HCT116 (cell line): Measurements from ENCODE around the gene PTOV1. TPM values are rescaled to one million over a fixed set of nuclear protein-coding genes. Genes with fewer than 3 reads are reported as not detected.

ENCODE experiments used
- ATAC-seq: fragments of 200-7000 bp; cut with Tn5 transposase; 2 replicates; pipeline ENCODE4 v1.9.1; 2020; ENCODE audit warnings: mild to moderate bottlenecking, moderate library complexity
- BruUV-seq: library from RNA; stranded (reverse); fragments of 400-500 nt; replicated peaks from 2 replicates; lab custom pipeline; 2021; lab: Mats Ljungman, UMichigan
- CTCF ChIA-PET: fragments of 300-600 bp; sonication (Branson Sonifier 250); formaldehyde crosslinking; loops from one replicate; lab custom pipeline; 2021; ENCODE audit warnings: antibody characterized with exemption; lab: Charles Lee
- POLR2A ChIA-PET: fragments of 300-600, 350-600 bp; sonication (Branson Sonifier 250); formaldehyde crosslinking; loops from one replicate; lab custom pipeline; 2021; ENCODE audit warnings: antibody characterized with exemption; lab: Charles Lee
- RAD21 ChIA-PET, 2 experiments: fragments of 300-600 bp; sonication (Branson Sonifier 250); formaldehyde crosslinking; loops; one replicate each; lab custom pipeline; 2023; ENCODE audit warnings: low total read pairs in 2 of 2; ENCODE audit not compliant: uncharacterized antibody in 2 of 2, unreplicated experiment in 2 of 2, low non-redundant PET in 1 of 2; lab: Charles Lee
- DNase-seq: peaks from one replicate; pipeline ENCODE4 v3.0.0-alpha.2; 2010; ENCODE audit warnings: low read depth, low spot score
- H2AFZ ChIP-seq: fragments of 200-600 bp; shearing (Covaris generic), sonication (generic); 2 replicates; pipeline ENCODE4 v1.6.1; 2017; ENCODE audit warnings: low read depth, mixed run types, mixed read lengths, antibody characterized with exemption, low read length; ENCODE audit not compliant: poor library complexity, severe bottlenecking
- H3K27ac ChIP-seq: 2 replicates; pipeline ENCODE4 v1.5.1; 2012; ENCODE audit warnings: low read depth, low read length
- H3K27me3 ChIP-seq: fragments of 200-600 bp; sonication (generic); 2 replicates; pipeline ENCODE4 v1.6.1; 2016; ENCODE audit warnings: mixed run types, low read length, mixed read lengths; ENCODE audit not compliant: insufficient read depth
- H3K36me3 ChIP-seq, 2 experiments: fragments of 200-500 bp in 1 of 2; fragments of 200-600 bp in 1 of 2; sonication (Bioruptor generic) in 1 of 2; sonication (generic) in 1 of 2; 2 replicates each; pipeline versions ENCODE4 v1.5.1 to v1.6.1; 2014 to 2016; ENCODE audit warnings: low read length in 2 of 2, inconsistent platforms in 1 of 2, mixed read lengths in 1 of 2, mixed run types in 1 of 2; ENCODE audit not compliant: insufficient read depth in 2 of 2, control insufficient read depth in 1 of 2
- H3K4me1 ChIP-seq, 2 experiments: fragments of 200-600 bp in 1 of 2; sonication (generic) in 1 of 2; 2 replicates each; pipeline versions ENCODE4 v1.5.1 to v1.6.1; 2012 to 2017; ENCODE audit warnings: low read length in 2 of 2, inconsistent platforms in 1 of 2, mild to moderate bottlenecking in 1 of 2, mixed read lengths in 1 of 2, mixed run types in 1 of 2, moderate library complexity in 1 of 2; ENCODE audit not compliant: insufficient read depth in 2 of 2, control insufficient read depth in 1 of 2
- H3K4me2 ChIP-seq: fragments of 200-600 bp; sonication (generic); 2 replicates; pipeline ENCODE4 v1.6.1; 2017; ENCODE audit warnings: mixed run types, low read length, mixed read lengths
- H3K4me3 ChIP-seq, 2 experiments: fragments of 200-600 bp in 1 of 2; sonication (generic) in 1 of 2; replicated peaks in 1 of 2; 2 replicates each; pipeline ENCODE4 v1.5.1; 2011 to 2016; ENCODE audit warnings: low read length in 2 of 2, control low read depth in 1 of 2, low read depth in 1 of 2, mild to moderate bottlenecking in 1 of 2, mixed read lengths in 1 of 2, mixed run types in 1 of 2
- H3K79me2 ChIP-seq: fragments of 200-600 bp; sonication (generic); 2 replicates; pipeline ENCODE4 v1.6.1; 2017; ENCODE audit warnings: mild to moderate bottlenecking, mixed run types, low read length, moderate library complexity, mixed read lengths; ENCODE audit not compliant: insufficient read depth
- H3K9ac ChIP-seq: fragments of 200-600 bp; sonication (generic); 2 replicates; pipeline ENCODE4 v1.6.1; 2016; ENCODE audit warnings: low read length, mixed read lengths
- H3K9me2 ChIP-seq: fragments of 200-600 bp; sonication (generic), shearing (Covaris generic); 2 replicates; pipeline ENCODE4 v1.6.1; 2017; ENCODE audit warnings: mixed run types, mild to moderate bottlenecking, moderate library complexity; ENCODE audit not compliant: insufficient read depth
- H3K9me3 ChIP-seq, 2 experiments: fragments of 200-500 bp in 1 of 2; fragments of 200-600 bp in 1 of 2; sonication (Bioruptor generic) in 1 of 2; sonication (generic) in 1 of 2; 2 replicates each; pipeline ENCODE4 v1.6.1; 2014 to 2017; ENCODE audit warnings: low read length in 2 of 2, mixed read lengths in 2 of 2, inconsistent platforms in 1 of 2, low read depth in 1 of 2, mild to moderate bottlenecking in 1 of 2, mixed run types in 1 of 2, moderate library complexity in 1 of 2; ENCODE audit not compliant: control insufficient read depth in 1 of 2, insufficient read depth in 1 of 2
- H4K20me1 ChIP-seq: fragments of 200-600 bp; sonication (generic), shearing (Covaris generic); 2 replicates; pipeline ENCODE4 v1.6.1; 2017; ENCODE audit warnings: mixed run types, mild to moderate bottlenecking, moderate library complexity; ENCODE audit not compliant: insufficient read depth
- CBX3 ChIP-seq: IDR thresholded peaks from 2 replicates; pipeline ENCODE4 v1.6.1; 2012; ENCODE audit warnings: low read depth
- CEBPB ChIP-seq: IDR thresholded peaks from 2 replicates; pipeline ENCODE4 v1.6.1; 2012; ENCODE audit warnings: low read depth
- ELF1 ChIP-seq: IDR thresholded peaks from 2 replicates; pipeline ENCODE4 v1.6.1; 2012; ENCODE audit warnings: low read depth, borderline replicate concordance
- EZH2 ChIP-seq: fragments of 200-600 bp; sonication (generic); IDR thresholded peaks from 2 replicates; pipeline ENCODE4 v1.6.1; 2017; ENCODE audit warnings: antibody characterized with exemption, mixed run types
- EZH2phosphoT487 ChIP-seq: fragments of 200-600 bp; IDR thresholded peaks from 2 replicates; pipeline ENCODE4 v1.6.1; 2018; ENCODE audit warnings: antibody characterized with exemption, borderline replicate concordance
- JUND ChIP-seq: IDR thresholded peaks from 2 replicates; pipeline ENCODE4 v1.6.1; 2012
- POLR2A ChIP-seq: IDR thresholded peaks from 2 replicates; pipeline ENCODE4 v1.7.0; 2011; ENCODE audit warnings: borderline replicate concordance; ENCODE audit not compliant: insufficient read depth, insufficient read length; ENCODE audit errors: extremely low read depth
- POLR2AphosphoS5 ChIP-seq: IDR thresholded peaks from 2 replicates; pipeline ENCODE4 v1.6.1; 2011; ENCODE audit warnings: mild to moderate bottlenecking, low read depth, low read length, moderate library complexity
- RAD21 ChIP-seq: IDR thresholded peaks from 2 replicates; pipeline ENCODE4 v1.6.1; 2012; ENCODE audit warnings: low read depth, mild to moderate bottlenecking
- SP1 ChIP-seq: IDR thresholded peaks from 2 replicates; pipeline ENCODE4 v1.6.1; 2012; ENCODE audit warnings: low read depth
- SRF ChIP-seq: IDR thresholded peaks from 2 replicates; pipeline ENCODE4 v1.6.1; 2012; ENCODE audit warnings: low read depth
- TCF7L2 ChIP-seq: IDR thresholded peaks from 2 replicates; pipeline ENCODE4 v1.7.0; 2011; ENCODE audit warnings: borderline replicate concordance, inconsistent platforms; ENCODE audit not compliant: insufficient read depth, insufficient read length; ENCODE audit errors: extremely low read depth
- ZFX ChIP-seq: fragments of 450-650 bp; IDR thresholded peaks from 2 replicates; pipeline ENCODE4 v1.6.1; 2017
- ZNF274 ChIP-seq: fragments of 200-500 bp; sonication (Bioruptor generic); IDR thresholded peaks from 2 replicates; pipeline ENCODE4 v1.6.1; 2014; ENCODE audit warnings: mild to moderate bottlenecking, low read depth, low read length, inconsistent platforms
- intact Hi-C: fragments of 100-400 bp; cut with micrococcal nuclease; formaldehyde crosslinking; loops from 2 replicates; pipeline ENCODE4 v1.10.0; 2022
- total RNA-seq: library from RNA; stranded (reverse); gene quantifications from one replicate; pipeline ENCODE4 v1.2.1, GENCODE V29; 2021; ENCODE audit not compliant: unreplicated experiment
- TF ChIP-seq, protein P1 (sequence below): IDR thresholded peaks from 2 replicates; pipeline ENCODE4 v1.6.1; 2012
- TF ChIP-seq, protein P2 (sequence below), 3 experiments: fragments of 200-600 bp in 1 of 3; sonication (generic) in 1 of 3; IDR thresholded peaks in 2 of 3; conservative IDR thresholded peaks in 1 of 3; 2 replicates each; pipeline ENCODE4 v1.5.1; 2012 to 2017; ENCODE audit warnings: low read depth in 2 of 3, low read length in 2 of 3, antibody characterized with exemption in 1 of 3, borderline replicate concordance in 1 of 3, control low read depth in 1 of 3, mild to moderate bottlenecking in 1 of 3, mixed read lengths in 1 of 3, mixed run types in 1 of 3, moderate library complexity in 1 of 3; ENCODE audit not compliant: insufficient read depth in 1 of 3
- TF ChIP-seq, protein P3 (sequence below): IDR thresholded peaks from 2 replicates; pipeline ENCODE4 v1.6.1; 2011; ENCODE audit warnings: mild to moderate bottlenecking, low read length, moderate library complexity; ENCODE audit not compliant: insufficient replicate concordance; ENCODE audit errors: extremely low read depth
- TF ChIP-seq, protein P4 (sequence below): IDR thresholded peaks from 2 replicates; pipeline ENCODE4 v1.6.1; 2012; ENCODE audit warnings: low read depth

The PTOV1 gene
- total RNA-seq, 1 experiment from 2014 or later = 236 TPM

DNA sequence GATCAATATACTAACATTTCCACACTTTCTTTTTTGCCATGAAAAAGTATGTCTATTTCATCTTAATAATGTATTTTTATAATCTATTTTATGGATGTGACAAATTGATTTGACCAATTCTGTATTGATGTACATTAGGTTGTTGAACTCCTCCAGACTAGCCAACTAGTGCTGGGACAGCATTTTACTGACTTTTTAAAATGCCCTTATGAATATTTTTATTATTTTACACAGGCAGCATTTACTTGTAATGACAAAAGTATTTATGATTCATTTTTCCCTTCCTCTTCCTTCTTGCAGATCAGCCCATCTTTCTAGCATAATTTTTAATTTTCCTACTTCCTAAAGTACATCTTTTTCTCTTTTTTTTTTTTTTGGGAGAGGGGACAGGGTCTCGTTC is 36.9 kb upstream of the PTOV1 start:
- Histone ChIP-seq H3K4me1 (peaks cover 16 to 40% of the 10 kb centered on the region in 2 experiments), H2AFZ (peak overlapping the region; percentile 99), H3K27ac (no peak overlapping the region), H4K20me1 (no peaks in the 10 kb centered on the region), H3K4me2 (peak overlapping the region; percentile 78), H3K4me3 (peak overlapping the region in 1 of 2 experiments; percentile 4; a peak in 1 of 4 replicates), H3K9me2 (no peaks in the 10 kb centered on the region), H3K9ac (0 out of 2 replicates have a peak overlapping the region, but pooled peaks have one; percentile 18), H3K79me2 (peaks cover 9% of the 10 kb centered on the region), H3K36me3 (no peaks in the 10 kb centered on the region), H3K9me3 (no peaks in the 10 kb centered on the region), H3K27me3 (no peaks in the 10 kb centered on the region)
- intact Hi-C loops = no loop called here
- no peak for DNase-seq
- no peak for ATAC-seq
- RAD21 ChIA-PET = no interaction called here
- POLR2A ChIA-PET = no interaction called here
- CTCF ChIA-PET = no interaction called here
- TF ChIP-seq TCF7L2 (no peak), CBX3 (no peak), EZH2phosphoT487 (no peak), RAD21 (no peak), POLR2AphosphoS5 (no peak), ZNF274 (no peak), CEBPB (no peak), SRF (no peak), ZFX (no peak), POLR2A (no peak), SP1 (no peak), JUND (no peak), ELF1 (no peak), EZH2 (no peak)
- TF ChIP-seq, protein P1, sequence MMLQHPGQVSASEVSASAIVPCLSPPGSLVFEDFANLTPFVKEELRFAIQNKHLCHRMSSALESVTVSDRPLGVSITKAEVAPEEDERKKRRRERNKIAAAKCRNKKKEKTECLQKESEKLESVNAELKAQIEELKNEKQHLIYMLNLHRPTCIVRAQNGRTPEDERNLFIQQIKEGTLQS = no peak
- TF ChIP-seq, protein P2, sequence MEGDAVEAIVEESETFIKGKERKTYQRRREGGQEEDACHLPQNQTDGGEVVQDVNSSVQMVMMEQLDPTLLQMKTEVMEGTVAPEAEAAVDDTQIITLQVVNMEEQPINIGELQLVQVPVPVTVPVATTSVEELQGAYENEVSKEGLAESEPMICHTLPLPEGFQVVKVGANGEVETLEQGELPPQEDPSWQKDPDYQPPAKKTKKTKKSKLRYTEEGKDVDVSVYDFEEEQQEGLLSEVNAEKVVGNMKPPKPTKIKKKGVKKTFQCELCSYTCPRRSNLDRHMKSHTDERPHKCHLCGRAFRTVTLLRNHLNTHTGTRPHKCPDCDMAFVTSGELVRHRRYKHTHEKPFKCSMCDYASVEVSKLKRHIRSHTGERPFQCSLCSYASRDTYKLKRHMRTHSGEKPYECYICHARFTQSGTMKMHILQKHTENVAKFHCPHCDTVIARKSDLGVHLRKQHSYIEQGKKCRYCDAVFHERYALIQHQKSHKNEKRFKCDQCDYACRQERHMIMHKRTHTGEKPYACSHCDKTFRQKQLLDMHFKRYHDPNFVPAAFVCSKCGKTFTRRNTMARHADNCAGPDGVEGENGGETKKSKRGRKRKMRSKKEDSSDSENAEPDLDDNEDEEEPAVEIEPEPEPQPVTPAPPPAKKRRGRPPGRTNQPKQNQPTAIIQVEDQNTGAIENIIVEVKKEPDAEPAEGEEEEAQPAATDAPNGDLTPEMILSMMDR (IDR thresholded peaks at IDR 0.05 in 2 of 3, conservative IDR thresholded peaks at IDR 0.05 in 1 of 3; ENCODE audit: borderline replicate concordance in 1 of 3, insufficient read depth in 1 of 3, low read depth in 2 of 3, low read length in 2 of 3) = no peak
- TF ChIP-seq, protein P3, sequence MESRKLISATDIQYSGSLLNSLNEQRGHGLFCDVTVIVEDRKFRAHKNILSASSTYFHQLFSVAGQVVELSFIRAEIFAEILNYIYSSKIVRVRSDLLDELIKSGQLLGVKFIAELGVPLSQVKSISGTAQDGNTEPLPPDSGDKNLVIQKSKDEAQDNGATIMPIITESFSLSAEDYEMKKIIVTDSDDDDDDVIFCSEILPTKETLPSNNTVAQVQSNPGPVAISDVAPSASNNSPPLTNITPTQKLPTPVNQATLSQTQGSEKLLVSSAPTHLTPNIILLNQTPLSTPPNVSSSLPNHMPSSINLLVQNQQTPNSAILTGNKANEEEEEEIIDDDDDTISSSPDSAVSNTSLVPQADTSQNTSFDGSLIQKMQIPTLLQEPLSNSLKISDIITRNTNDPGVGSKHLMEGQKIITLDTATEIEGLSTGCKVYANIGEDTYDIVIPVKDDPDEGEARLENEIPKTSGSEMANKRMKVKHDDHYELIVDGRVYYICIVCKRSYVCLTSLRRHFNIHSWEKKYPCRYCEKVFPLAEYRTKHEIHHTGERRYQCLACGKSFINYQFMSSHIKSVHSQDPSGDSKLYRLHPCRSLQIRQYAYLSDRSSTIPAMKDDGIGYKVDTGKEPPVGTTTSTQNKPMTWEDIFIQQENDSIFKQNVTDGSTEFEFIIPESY = no peak
- TF ChIP-seq, protein P4, sequence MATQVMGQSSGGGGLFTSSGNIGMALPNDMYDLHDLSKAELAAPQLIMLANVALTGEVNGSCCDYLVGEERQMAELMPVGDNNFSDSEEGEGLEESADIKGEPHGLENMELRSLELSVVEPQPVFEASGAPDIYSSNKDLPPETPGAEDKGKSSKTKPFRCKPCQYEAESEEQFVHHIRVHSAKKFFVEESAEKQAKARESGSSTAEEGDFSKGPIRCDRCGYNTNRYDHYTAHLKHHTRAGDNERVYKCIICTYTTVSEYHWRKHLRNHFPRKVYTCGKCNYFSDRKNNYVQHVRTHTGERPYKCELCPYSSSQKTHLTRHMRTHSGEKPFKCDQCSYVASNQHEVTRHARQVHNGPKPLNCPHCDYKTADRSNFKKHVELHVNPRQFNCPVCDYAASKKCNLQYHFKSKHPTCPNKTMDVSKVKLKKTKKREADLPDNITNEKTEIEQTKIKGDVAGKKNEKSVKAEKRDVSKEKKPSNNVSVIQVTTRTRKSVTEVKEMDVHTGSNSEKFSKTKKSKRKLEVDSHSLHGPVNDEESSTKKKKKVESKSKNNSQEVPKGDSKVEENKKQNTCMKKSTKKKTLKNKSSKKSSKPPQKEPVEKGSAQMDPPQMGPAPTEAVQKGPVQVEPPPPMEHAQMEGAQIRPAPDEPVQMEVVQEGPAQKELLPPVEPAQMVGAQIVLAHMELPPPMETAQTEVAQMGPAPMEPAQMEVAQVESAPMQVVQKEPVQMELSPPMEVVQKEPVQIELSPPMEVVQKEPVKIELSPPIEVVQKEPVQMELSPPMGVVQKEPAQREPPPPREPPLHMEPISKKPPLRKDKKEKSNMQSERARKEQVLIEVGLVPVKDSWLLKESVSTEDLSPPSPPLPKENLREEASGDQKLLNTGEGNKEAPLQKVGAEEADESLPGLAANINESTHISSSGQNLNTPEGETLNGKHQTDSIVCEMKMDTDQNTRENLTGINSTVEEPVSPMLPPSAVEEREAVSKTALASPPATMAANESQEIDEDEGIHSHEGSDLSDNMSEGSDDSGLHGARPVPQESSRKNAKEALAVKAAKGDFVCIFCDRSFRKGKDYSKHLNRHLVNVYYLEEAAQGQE = no peak
- no TSS peak for BruUV-seq
